Uterus (tissue), 4 donors: ENCODE measurements around the gene ZNF600. TPM values are rescaled to one million over a fixed set of nuclear protein-coding genes. Genes with fewer than 3 reads are reported as not detected.
"Not testable (repeated sequence)": the region's sequence is repeated elsewhere in the genome, so short reads cannot be mapped to it uniquely, and the experiment has no call there.

Experiments
- DNase-seq, 2 donors: peaks; one replicate each; pipeline ENCODE4 v3.0.0-alpha.2; 2019 to 2020
- H3K27ac ChIP-seq, 2 donors: fragments of 200-600 bp; sonication (generic); 1 replicate in 1 of 2; 2 replicates in 1 of 2; pipeline ENCODE4 v1.5.1; 2016 to 2018
- H3K27me3 ChIP-seq, 2 donors: fragments of 200-600 bp; sonication (generic); one replicate each; pipeline ENCODE4 v1.5.1; 2018 to 2019; ENCODE audit warnings: control low read depth in 1 of 2
- H3K36me3 ChIP-seq, 2 donors: fragments of 200-600 bp; sonication (generic); one replicate each; pipeline ENCODE4 v1.5.1; 2019; ENCODE audit warnings: control low read depth in 1 of 2
- H3K4me1 ChIP-seq, 2 donors: fragments of 200-600 bp; sonication (generic); one replicate each; pipeline ENCODE4 v1.5.1; 2018 to 2019; ENCODE audit warnings: control low read depth in 1 of 2
- H3K4me3 ChIP-seq, 2 donors: fragments of 200-600 bp; sonication (generic); 1 replicate in 1 of 2; 2 replicates in 1 of 2; pipeline ENCODE4 v1.5.1; 2018 to 2019; ENCODE audit warnings: mild to moderate bottlenecking in 1 of 2
- H3K9me3 ChIP-seq, 2 donors: fragments of 200-600 bp; sonication (generic); one replicate each; pipeline ENCODE4 v1.5.1; 2019; ENCODE audit warnings: control low read depth in 1 of 2
- CTCF ChIP-seq, 4 experiments: fragments of 200-600 bp in 2 of 4; fragments of 450-650 bp in 2 of 4; sonication (generic) in 2 of 4; IDR thresholded peaks; one replicate each; pipeline ENCODE4 v1.5.1; 2016 to 2019; ENCODE audit warnings: antibody characterized with exemption in 4 of 4, mild to moderate bottlenecking in 2 of 4, moderate library complexity in 1 of 4
- POLR2A ChIP-seq, 2 donors: fragments of 450-650 bp; IDR thresholded peaks; one replicate each; pipeline ENCODE4 v1.6.1; 2016; ENCODE audit warnings: antibody characterized with exemption in 2 of 2, mild to moderate bottlenecking in 1 of 2, moderate library complexity in 1 of 2
- intact Hi-C: fragments of 100-400 bp; cut with DNase I; formaldehyde crosslinking; loops from one replicate; pipeline ENCODE4 v1.15.1; 2023; ENCODE audit warnings: low total_unique reads
- total RNA-seq, 4 donors: library from RNA; depleted of rRNA in 3 of 4; stranded (reverse); fragments of >200 nt in 3 of 4; gene quantifications; one replicate each; pipeline versions ENCODE4 v1.1.0 to v1.2.4, GENCODE V29; 2014 to 2023
- donor health status: DM: yes; HTN: yes; CAD: no.

Gene ZNF600
- total RNA-seq, 4 donors from 2014 or later = 6.2 to 14.5 (median 8.0) TPM

GRCh38 chr19:52722062-52723003, 64.3 kb downstream of the ZNF600 start:
- H3K4me3 ChIP-seq = no peak overlapping the region
- no peak for DNase-seq
- no peak overlapping the region for H3K27ac ChIP-seq
- no peaks in the 10 kb centered on the region for H3K36me3 ChIP-seq
- no peaks in the 10 kb centered on the region for H3K4me1 ChIP-seq
- H3K27me3 ChIP-seq = no peaks in the 10 kb centered on the region
- TF ChIP-seq POLR2A (IDR thresholded peaks at IDR 0.05) (no peak), CTCF (IDR thresholded peaks at IDR 0.05) (no peak)
- H3K9me3 ChIP-seq = no peaks in the 10 kb centered on the region
- intact Hi-C loops = no loop called here

GRCh38 chr19:52720541-52720940, 66.0 kb downstream of the ZNF600 start:
- H3K4me1 ChIP-seq, H3K36me3 ChIP-seq, intact Hi-C loops, H3K27ac ChIP-seq, H3K4me3 ChIP-seq, DNase-seq, H3K27me3 ChIP-seq, H3K9me3 ChIP-seq: not testable (repeated sequence)

- intact Hi-C loops = no loop called here
- H3K27me3 ChIP-seq = no peaks in the 10 kb centered on the region
Observed at GRCh38 chr19:52716522-52716921, 70.1 kb downstream of the ZNF600 start.

GRCh38 chr19:52715902-52716301, 70.7 kb downstream of the ZNF600 start:
- H3K27me3 ChIP-seq, intact Hi-C loops, H3K36me3 ChIP-seq: not testable (repeated sequence)

More at GRCh38 chr19:52716522-52716921, 70.1 kb downstream of the ZNF600 start:
- Histone ChIP-seq H3K36me3 (no peaks in the 10 kb centered on the region), H3K27ac (no peak overlapping the region), H3K4me3 (no peak overlapping the region), H3K4me1 (no peaks in the 10 kb centered on the region), H3K9me3 (no peaks in the 10 kb centered on the region)
- DNase-seq = no peak
- no peak for TF ChIP-seq POLR2A (IDR thresholded peaks at IDR 0.05)
- no peak for TF ChIP-seq CTCF (IDR thresholded peaks at IDR 0.05)

GRCh38 chr19:52715330-52715729, 71.3 kb downstream of the ZNF600 start:
- H3K27ac ChIP-seq, H3K9me3 ChIP-seq, H3K36me3 ChIP-seq, H3K4me1 ChIP-seq, intact Hi-C loops, DNase-seq, H3K4me3 ChIP-seq, H3K27me3 ChIP-seq: not testable (repeated sequence)

More at GRCh38 chr19:52715902-52716301, 70.7 kb downstream of the ZNF600 start:
- H3K4me3 ChIP-seq, H3K9me3 ChIP-seq, H3K4me1 ChIP-seq, DNase-seq, H3K27ac ChIP-seq: not testable (repeated sequence)

Other genes starting within 250 kb of the ZNF600 start
- 10 to 100 TPM in 2 of 4 donors, 1 to 10 TPM in 2; 2.9 to 32.8 (median 16.7) TPM for gene ZNF701, start 216.5 kb downstream of the ZNF600 start, total RNA-seq
- 100 to 1,000 TPM in 2 of 4 donors, 10 to 100 TPM in 2; 40.6 to 481 (median 100) TPM for gene ZNF83, start 148.4 kb downstream of the ZNF600 start, total RNA-seq
- gene ZNF611, start 51.7 kb downstream of the ZNF600 start, total RNA-seq = 10 to 100 TPM in 3 of 4 donors, 1 to 10 TPM in 1; 7.2 to 29.7 (median 25.0) TPM
- 10 to 100 TPM in 2 of 4 donors, 1 to 10 TPM in 2; 3.5 to 30.6 (median 12.0) TPM for gene ZNF28, start 34.8 kb upstream of the ZNF600 start, total RNA-seq
- gene ZNF468, start 70.8 kb upstream of the ZNF600 start, total RNA-seq = 10 to 100 TPM in 3 of 4 donors, 1 to 10 TPM in 1; 4.7 to 92.2 (median 36.0) TPM
- 10 to 100 TPM in 3 of 4 donors, 1 to 10 TPM in 1; 3.6 to 67.6 (median 15.2) TPM for gene ZNF320, start 110.8 kb upstream of the ZNF600 start, total RNA-seq
- gene ZNF888, start 136.6 kb upstream of the ZNF600 start, total RNA-seq = 10 to 100 TPM in 1 of 4 donors, 1 to 10 TPM in 2, not detected in 1; 1.5 to 34.4 (median 6.1) TPM
- 10 to 100 TPM in 2 of 4 donors, 1 to 10 TPM in 2; 3.1 to 25.4 (median 11.9) TPM for gene ZNF816, start 176.1 kb upstream of the ZNF600 start, total RNA-seq
- gene ERVV-1, start 227.1 kb upstream of the ZNF600 start, total RNA-seq = not detected